H1 (cell line): ENCODE measurements around the gene WDFY3. TPM values are rescaled to one million over a fixed set of nuclear protein-coding genes. Genes with fewer than 3 reads are reported as not detected.

Experiments used
- EZH2 ChIP-seq: fragments of 200-600 bp; sonication (generic); IDR thresholded peaks from 2 replicates; pipeline ENCODE4 v1.7.1; 2012; ENCODE audit warnings: low read depth, mild to moderate bottlenecking, moderate library complexity, low read length, inconsistent platforms; ENCODE audit not compliant: severe bottlenecking
- polyA plus RNA-seq, 7 experiments: library from polyadenylated mRNA; depleted of rRNA in 3 of 7; stranded (reverse) in 5 of 7; unstranded in 2 of 7; fragments of >200 nt in 5 of 7; fragments of 200-250 nt in 2 of 7; gene quantifications; 1 replicate in 5 of 7; 2 replicates in 1 of 7; 4 replicates in 1 of 7; pipeline versions ENCODE4 v1.2.1 to v1.2.3, GENCODE V29; 2011 to 2013; ENCODE audit warnings: missing spikeins in 2 of 7, mixed read lengths in 2 of 7
- total RNA-seq: library from RNA; stranded (reverse); fragmentation: NEBNext Ultra II Directional; extraction: Animal tissue kit (Norgen Biotek cat#: 25700); gene quantifications from 2 replicates; pipeline ENCODE4 v1.2.1, GENCODE V29; 2021

Gene WDFY3
- total and polyA plus RNA-seq, 2 of the 8 experiments (the other 6 are each of a cell fraction or from before 2014, with no cell fraction given): 25.6 to 62.4 TPM

GRCh38 chr4:84964995-84965552 lies 1.4 kb downstream of the WDFY3 start (continued):
- TF ChIP-seq EZH2: no peak
